AG08395 (cell line): ENCODE results near the gene IL18BP.

Experiments used
- DNase-seq: peaks from one replicate; pipeline ENCODE4 v3.0.0; 2012; ENCODE audit warnings: mixed read lengths, low spot score

Gene IL18BP

GRCh38 chr11:72045849-72046248 lies 47.1 kb downstream of the IL18BP start:
- DNase-seq, result no peak

GRCh38 chr11:72048766-72049460 lies 50.2 kb downstream of the IL18BP start:
- DNase-seq, result no peak
